HG03159 (cell line): ENCODE data around the gene HPX.
"Not testable (repeated sequence)": the region's sequence is repeated elsewhere in the genome, so short reads cannot be mapped to it uniquely, and the experiment has no call there.

Source experiments
- ATAC-seq: cut with Tn5 transposase; IDR thresholded peaks from one replicate; pipeline ENCODE4 v1.9.1; 2021; ENCODE audit warnings: mild to moderate bottlenecking, moderate library complexity; ENCODE audit not compliant: unreplicated experiment

HPX gene

DNA sequence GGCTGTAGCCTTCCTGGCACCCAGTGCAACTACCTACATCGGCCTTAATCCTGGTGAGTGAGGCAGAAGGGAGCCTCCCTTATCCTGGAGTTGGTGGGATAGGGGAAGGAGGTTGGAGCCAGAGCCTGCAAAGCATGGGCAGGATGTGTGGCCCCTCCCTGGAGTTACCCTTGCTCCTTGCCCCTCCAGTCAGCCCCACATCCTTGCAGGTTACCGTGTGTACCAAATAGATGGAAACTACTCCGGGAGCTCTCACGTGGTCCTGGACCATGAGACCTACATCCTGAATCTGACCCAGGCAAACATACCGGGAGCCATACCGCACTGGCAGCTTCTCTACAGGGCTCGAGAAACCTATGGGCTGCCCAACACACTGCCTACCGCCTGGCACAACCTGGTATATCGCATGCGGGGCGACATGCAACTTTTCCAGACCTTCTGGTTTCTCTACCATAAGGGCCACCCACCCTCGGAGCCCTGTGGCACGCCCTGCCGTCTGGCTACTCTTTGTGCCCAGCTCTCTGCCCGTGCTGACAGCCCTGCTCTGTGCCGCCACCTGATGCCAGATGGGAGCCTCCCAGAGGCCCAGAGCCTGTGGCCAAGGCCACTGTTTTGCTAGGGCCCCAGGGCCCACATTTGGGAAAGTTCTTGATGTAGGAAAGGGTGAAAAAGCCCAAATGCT lies 46.7 kb downstream of the HPX start:
- ATAC-seq: no peak

DNA sequence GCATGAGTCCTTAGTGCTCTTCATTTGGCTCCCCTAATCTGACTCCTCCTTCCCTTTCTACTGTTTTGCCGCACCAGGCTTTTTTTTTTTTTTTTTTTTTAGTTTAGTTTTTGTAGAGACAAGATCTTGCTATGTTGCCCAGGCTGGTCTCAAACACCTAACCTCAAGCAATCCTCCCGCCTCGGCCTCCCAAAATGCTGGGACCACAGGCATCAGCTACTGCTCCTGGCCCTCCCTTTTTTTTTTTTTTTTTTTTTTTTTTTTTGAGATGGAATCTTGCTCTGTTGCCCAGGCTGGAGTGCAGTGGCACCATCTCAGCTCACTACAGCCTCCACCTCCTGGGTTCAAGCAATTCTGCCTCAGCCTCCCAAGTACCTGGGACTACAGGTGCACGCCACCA lies 48.5 kb downstream of the HPX start:
- ATAC-seq: not testable (repeated sequence)

DNA sequence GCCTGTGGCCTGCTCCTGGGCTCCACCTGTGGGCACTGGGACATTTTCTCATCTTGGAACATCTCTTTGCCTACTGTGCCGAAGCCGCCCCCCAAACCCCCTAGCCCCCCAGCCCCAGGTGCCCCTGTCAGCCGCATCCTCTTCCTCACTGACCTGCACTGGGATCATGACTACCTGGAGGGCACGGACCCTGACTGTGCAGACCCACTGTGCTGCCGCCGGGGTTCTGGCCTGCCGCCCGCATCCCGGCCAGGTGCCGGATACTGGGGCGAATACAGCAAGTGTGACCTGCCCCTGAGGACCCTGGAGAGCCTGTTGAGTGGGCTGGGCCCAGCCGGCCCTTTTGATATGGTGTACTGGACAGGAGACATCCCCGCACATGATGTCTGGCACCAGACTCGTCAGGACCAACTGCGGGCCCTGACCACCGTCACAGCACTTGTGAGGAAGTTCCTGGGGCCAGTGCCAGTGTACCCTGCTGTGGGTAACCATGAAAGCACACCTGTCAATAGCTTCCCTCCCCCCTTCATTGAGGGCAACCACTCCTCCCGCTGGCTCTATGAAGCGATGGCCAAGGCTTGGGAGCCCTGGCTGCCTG lies 49.2 kb downstream of the HPX start:
- no peak for ATAC-seq

DNA sequence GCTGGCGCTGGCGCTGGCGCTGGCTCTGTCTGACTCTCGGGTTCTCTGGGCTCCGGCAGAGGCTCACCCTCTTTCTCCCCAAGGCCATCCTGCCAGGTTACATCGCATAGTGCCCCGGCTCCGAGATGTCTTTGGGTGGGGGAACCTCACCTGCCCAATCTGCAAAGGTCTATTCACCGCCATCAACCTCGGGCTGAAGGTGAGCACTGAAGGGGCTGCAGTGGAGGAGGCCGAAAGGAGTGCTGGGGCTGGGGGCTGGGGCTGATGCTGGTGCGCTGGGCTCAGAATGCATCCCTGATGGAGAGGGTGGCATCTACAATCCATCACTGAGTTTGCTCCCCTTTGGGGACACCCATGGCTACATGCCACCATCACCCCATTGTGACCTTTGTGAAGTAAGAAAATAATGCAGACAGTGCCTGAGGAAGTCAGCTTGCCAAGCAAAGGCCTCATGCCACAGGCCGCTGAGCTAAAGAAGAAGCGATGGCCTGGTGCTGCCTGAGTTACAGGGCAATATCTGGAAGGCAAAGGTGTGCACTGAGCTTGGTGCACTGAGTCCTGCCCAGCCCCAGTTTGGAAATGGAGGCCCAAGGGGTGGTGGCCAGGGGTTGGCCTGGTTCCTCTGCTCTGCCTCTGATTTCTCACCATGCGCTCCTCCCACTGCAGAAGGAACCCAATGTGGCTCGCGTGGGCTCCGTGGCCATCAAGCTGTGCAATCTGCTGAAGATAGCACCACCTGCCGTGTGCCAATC lies 49.9 kb downstream of the HPX start:
- no peak for ATAC-seq

DNA sequence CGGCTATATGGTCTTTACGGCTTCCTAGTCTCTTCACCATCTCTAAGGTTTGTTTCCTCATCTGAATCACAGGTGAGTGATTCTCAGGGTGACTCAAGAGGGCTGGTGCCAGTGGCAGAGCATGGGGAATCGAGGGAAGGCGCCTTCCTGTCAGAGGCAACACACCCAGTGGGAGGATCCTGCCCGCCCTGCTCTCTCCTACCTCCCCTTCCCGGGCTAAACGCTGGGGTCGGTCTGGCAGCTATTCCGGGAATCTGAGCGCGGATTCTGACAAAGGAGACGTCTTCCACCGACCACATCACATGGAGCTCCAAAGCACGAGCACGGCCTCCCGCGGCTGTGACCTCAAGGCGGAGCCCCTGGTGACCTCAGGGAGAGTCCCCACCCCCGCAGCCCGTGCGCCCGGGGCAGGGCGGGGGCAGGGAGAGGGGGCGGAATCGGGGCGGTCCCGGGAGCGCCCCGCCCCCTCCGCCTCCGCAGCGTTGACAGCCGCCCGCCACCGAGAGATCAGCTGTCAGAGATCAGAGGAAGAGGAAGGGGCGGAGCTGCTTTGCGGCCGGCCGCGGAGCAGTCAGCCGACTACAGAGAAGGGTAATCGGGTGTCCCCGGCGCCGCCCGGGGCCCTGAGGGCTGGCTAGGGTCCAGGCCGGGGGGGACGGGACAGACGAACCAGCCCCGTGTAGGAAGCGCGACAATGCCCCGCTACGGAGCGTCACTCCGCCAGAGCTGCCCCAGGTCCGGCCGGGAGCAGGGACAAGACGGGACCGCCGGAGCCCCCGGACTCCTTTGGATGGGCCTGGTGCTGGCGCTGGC lies 50.7 kb downstream of the HPX start, which contains the start of gene SMPD1:
Gene SMPD1, plus strand, starts transcription at position 570 of the 813 bp plus-strand sequence. Its CDS starts 125 bp downstream, at position 695.
- ATAC-seq: peak; percentile 97

DNA sequence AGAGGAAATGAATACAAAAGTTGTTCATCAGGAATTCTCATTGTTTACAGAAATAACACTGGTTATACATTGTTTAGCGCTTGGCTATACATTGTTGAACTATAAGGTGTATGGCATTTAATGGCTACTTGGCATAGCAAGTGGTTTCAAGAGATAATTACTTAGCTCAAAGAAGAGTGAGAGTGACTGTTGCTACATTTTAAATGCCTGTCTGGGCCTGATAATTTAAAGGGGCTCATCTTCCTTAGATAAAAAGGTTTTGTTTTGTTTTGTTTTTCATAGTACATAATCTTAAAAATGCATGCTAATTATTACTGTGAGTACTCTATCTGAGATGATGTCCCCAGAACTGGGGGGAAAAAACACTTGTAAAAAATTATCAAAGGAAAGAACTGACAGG lies 52.0 kb downstream of the HPX start:
- no peak for ATAC-seq

DNA sequence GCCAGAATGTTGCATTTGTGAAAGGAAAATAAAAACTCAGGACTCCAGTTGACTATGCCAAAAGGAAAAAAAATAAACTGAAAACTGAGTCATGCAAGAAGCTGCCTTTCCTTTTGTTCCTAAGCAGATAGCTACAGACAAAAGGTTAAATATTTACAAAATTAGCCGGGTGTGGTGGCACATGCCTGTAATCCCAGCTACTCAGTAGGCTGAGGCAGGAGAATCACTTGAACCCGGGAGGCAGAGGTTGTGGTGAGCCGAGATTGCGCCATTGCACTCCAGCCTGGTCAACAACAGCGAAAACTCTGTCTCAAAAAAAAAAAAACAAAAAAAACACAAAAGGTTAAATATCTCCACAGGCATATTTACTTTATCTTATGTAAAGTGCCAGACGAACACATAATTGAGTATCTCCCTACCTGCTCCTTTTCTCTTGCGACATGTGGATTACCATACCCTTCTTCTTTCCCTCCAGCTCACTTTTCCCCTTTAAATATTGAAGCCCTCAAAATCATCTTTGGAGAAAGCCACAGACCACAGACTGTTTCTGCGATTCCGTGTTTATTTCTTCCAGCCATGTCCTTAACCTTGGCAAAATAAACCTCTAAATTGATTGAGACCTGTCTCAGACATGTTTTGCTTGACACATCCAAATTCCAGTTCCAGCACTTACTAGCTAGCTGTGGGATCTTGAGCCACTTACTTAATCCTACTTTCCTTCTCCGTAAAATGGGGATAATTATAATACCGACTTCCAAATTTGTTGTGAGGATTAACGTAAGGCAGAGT lies 52.8 kb downstream of the HPX start:
- ATAC-seq: no peak

DNA sequence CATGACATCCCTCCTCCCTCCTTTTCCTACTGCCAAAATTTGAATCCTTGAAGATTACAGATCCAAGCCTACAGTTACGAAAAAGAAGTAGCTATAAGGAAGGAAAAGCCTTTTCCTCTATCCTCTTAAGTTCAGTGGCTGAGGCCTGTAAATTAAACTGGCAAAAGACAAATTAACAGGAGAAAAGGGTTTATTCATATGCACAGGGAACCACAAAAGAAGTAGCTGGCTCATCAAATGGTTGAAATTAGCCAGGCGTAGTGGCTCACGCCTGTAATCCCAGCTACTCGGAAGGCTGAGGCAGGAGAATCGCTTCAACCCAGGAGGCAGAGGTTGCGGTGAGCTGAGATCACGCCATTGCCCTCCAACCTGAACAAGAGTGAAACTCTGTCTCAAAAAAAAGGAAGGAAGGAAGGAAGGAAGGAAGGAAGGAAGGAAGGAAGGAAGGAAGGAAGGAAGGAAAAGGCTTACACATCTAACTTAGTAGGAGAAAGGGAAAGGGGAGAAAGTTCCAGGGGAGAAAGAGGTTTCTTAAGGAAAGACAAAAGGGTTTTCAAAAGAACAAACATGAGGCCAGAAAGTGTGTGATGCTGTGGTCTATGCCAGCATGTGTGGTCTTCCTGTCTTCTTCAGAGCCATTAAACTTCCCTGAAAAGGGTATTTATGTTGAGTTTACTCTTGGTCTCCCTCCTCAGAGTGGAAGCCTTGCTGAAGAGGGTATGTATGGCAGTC lies 55.6 kb downstream of the HPX start:
- no peak for ATAC-seq
